Activated naive CD4-positive, alpha-beta T cell treated with anti-CD3 and anti-CD28 coated beads, Interleukin-2, amount 50 U/mL, for 16 hours (primary cell): ENCODE data around the gene RIMOC1.
A peak's percentile ranks its signal among the peaks of the same experiment; 100 is the strongest.
"Not testable (repeated sequence)": the region's sequence is repeated elsewhere in the genome, so short reads cannot be mapped to it uniquely, and the experiment has no call there.

Experiments
- DNase-seq: peaks from one replicate; pipeline ENCODE4 v3.0.0-alpha.2; 2020

RIMOC1 gene

DNA sequence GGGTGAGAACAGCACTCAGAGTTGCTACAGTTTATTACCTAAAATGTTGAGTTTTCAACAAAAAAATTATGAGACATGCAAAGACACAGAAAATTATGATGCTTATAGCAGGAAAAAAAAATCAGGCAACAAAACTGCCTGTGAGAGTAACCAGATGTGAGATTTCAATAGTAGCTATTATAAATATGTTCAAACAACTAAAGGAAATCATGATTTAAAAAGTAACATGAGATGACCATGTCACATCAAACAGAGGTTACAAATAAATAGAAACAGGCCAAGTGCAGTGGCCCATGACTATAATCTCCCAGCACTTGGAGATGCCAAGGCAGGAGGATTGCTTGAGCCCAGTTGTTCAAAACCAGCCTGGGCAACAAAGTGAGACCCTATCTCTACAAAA is 12.1 kb upstream of the RIMOC1 start:
- DNase-seq = no peak

DNA sequence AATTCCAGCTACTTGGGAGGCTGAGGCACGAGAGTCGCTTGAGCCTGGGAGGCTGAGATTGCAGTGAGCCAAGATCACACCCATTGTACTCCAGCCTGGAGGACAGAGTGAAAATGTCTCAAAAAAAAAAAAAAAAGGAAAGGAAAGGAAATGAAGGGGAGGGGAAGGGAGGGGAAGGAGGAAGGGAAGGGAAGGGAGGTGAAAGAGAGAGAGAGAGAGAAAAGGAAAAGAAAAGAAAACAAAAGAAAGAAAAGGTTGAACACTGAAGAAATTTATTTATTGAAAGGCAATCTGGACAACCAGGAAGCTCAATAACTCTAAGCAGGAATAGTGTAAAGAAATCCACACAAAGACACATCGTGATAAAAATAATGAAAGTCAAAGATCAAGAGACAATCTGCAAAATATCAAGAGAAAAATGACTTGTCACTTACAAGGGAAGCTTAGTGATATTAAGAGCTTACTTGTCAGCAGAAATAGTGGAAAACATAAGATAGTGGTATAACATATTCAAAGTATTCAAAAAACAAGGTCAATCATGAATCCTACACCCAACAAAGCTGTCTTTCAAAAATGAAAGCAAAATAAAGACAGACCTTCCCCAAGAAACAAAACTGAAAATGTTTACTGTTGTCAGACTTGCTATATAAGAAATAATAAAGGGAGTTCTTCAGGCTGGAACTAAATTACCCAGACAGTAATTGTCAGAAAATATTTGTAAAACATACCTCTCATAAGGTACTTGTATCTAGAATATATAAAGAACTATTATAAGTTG is 10.9 kb upstream of the RIMOC1 start:
- no peak for DNase-seq

DNA sequence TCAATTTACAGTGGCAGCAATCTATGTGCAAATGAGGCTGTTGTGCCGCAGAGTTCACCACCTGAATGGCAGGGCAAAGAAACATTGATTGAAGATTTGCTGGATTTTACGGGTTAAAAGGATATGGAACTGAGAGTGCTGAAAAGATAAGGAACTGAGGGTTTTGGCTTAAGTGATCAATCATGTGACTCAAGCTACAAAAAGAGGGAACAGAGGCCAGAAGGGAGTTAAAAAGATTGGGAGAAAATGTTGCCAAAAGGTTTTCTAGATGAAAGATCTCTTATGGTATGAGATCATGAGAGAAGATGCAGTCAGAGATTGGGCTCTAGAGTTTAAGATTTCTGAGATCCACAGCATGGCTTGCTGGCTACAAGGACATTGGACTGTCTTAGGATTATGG is 7.9 kb upstream of the RIMOC1 start:
- DNase-seq = no peak

DNA sequence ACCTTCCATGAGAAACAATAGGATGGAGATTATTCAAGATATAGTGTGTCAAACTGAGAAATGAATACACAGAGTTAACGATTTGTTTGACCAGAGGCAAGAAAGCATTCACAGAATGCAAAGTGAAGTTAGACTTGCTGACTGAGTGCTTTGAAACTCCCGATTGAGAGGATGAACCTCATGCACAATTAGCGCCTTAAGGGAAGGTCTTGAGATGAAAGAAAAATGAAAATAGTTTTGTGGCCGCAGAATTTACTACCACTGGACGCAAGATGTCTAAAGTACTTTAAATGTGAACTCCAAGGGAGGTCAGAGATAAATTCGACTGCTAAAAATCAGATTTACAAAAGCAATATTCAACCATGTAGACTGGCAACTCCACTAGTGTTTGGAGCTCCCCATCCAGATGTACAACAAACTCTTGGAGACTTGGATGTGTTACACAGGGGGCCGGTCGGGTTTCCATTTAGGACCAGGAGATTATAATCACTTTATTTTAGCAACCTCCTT is 707 bp upstream of the RIMOC1 start:
- DNase-seq = no peak

DNA sequence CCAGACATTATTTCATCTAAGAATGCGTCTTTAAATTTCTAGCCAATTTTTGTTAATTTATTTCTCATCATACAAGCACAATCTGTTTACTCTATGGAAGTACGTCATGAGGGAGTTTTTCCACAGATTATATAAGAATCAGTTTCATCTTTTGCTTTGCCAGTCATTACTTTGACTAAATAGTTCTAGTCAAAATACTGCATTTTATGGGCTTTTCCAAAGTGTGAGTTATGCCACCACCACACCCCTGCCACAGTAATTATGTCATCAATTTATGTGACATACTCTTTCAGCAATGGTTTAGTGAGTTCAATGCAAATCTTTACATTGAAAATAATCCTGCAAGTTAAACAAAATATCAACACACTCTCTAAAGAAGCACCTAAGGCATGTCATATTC is 2.0 kb downstream of the RIMOC1 start:
- no peak for DNase-seq

DNA sequence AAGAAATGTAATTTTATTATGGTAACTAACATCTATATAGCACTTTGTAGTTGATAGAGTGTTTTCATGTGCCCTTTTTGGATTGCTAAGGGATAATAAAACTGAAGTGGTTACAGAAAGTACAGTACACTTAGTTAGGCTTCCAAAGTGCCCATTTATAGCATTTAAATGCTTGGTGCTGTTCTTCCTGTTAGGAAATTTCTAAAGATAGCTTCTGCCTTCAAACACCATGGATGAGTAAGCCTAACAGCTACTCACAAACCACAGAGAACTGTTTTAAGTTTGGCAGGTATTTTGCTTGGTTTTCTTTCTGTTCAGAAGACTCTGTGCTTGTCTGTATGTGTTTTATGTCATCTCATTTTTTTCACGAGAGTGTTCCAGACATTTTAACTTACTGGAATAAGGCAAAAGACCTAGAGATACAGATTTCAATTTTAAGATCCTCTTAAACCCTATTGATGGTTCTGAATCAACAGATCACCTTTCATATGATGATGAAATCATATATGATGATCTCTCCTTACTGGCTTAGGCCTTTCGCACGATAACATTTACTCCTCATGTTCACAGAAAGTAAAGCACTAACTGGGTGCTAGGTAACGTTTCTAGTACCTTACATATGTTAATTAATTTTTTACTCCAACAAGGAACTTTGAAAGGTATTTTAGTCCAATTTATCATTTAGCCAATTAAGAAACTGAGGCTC is 4.4 kb downstream of the RIMOC1 start:
- no peak for DNase-seq

DNA sequence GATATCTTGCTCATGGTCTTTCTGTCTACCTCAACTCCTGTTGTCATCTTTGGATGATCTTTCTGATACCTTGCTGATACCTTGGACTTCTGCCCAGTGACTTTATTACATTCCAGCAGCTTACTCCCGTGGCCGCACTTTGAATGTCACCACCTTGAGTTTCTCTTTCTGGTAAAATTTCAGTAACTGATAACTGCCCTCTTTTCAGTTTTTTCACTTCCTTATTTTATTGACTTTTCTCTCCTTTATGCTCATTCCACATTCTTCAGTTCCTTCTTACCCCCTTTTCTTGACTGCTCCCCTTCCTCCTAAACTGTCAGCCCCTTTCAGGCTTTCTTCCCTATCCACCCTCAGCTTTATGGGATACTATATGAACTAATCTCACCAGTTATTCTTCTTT is 14.0 kb downstream of the RIMOC1 start:
- DNase-seq = no peak

DNA sequence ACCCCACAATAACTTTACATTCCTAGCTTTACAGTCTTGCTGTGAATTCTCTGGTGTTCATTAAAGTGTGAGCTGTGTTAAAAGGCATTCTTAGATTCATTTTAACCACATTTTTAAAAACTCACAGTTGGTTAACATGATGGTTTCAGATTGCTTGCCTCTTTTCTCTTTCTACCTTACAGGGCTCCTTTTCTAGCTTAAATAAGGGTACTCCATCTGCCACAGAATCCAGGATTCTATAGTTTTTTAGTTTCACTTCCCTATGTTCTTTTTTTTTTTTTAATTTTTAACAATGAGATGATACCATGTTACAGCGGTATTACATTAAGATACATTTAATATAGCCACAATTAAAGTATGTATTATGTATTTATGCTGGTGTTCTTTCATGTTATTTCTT is 17.0 kb downstream of the RIMOC1 start:
- DNase-seq = no peak

DNA sequence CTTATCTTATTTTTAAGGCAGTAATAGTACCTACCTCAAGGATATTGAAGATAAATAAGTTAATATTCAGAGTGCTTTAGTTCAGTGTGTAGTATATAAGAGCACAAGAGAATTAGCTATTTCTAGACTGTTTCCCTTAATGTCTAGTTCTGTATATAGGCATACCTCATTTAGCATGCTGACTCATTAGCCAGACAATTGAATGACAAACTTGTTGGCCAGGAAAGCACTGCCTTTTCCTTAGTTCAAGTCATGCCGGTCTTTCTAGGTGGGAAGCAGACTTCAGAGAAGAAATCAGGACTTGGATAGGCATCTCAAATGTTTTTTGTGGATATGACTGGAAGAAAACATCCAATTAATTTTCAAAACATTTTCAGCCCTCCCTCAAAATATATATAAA is 17.7 kb downstream of the RIMOC1 start:
- DNase-seq = no peak

DNA sequence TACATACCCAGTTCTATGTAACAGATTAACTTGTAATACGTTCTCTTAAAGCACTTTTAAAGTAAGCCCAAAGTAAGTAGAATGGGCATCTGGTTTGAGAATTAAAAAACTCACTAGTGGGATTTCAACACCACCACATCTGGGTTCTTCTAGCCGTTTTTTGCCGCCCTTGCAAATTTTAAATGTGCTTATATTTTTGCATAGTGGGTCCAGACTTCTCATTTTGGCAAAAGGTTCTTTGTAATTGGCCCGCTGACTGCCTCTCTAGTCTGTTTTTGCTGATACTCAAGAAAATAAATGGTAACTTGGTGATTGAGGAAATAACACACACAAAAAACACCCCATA is 20.4 kb downstream of the RIMOC1 start:
- no peak for DNase-seq

DNA sequence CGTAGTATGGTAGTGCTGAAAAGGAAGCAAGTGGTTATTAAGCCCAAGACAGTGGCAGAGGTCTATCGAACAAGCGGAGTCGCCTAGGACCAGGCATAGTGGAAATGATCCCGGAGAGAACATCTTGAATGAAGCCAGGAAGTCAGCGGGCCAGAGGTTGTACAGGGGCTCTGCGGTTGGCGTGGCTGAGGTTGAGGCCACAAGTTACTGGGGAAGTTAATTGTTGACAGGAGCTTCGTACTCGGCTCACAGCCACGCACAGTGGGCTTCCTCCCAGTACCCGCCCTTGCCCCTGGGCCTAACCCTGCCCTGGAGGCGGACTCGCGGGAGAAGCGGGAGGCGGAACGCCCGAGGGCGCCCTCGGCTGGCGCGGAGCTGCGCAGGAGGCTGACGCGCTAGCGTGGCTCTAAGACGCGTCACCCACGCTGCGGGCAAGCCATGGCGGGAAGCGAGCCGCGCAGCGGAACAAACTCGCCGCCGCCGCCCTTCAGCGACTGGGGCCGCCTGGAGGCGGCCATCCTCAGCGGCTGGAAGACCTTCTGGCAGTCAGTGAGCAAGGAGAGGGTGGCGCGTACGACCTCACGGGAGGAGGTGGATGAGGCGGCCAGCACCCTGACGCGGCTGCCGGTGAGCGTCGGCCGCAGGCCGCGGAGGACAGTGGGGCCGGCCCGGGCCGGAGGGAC is 20.9 kb downstream of the RIMOC1 start, which contains the start of gene FBXO4:
FBXO4 (plus strand) TSS at position 410 of the 683 bp plus-strand sequence; CDS start at position 439, 29 bp downstream.
- peak; percentile 89 for DNase-seq

DNA sequence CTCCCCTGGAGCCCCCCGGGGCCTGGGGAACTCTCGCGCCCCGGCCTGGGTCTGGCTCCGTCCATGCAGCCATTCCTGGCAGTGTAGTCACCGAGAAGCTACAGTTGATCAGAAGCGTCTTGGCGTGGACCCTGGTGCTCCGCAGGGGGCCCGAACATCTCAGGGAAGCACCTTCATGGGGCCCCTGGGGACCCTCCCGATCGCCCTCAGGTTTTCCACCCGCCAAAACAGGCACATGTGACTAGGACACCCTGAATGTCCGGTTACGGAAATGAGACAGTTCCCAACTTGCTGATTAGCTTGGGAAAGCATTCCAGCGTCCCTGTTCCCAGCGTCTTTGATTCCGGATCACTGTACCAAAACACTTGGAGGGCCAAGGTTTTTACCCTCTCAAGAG is 21.4 kb downstream of the RIMOC1 start:
- DNase-seq = peak; percentile 35

DNA sequence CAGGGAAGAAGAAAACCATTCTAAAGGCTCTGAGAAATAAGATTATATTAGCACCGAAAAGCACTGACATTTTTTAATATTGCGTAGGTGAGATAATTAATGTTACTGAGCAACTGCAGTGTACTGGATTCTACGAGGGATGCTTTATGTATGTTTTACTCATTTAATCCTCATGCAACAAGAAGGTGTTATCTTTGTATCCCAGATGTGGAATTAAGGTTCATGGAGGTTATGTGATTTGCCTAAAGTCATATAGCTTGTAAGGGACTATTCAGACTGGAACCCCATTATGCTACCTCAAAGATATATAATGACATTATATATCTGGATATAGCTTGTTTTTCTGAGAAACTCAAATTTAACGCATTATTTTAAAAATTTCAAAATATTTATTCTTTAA is 23.5 kb downstream of the RIMOC1 start:
- no peak for DNase-seq

DNA sequence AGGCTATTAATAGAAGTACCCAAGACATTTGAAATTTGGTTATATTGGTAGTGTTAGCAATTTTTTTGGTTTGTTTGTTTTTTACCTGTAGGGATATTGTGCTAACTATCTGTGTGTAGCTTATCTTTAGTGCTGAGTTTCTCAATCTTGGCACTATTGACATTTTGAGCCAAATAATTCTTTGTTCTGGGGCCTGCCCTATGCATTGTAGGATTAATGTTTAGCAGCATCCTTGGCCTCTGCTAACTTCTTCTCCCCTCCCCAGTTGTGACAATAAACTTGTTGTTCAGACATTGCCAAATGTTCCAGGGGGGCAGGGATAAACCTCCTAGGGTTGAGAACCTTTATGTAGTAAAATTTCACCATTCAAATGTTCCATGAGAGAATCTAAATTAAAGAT is 24.9 kb downstream of the RIMOC1 start:
- DNase-seq = no peak

DNA sequence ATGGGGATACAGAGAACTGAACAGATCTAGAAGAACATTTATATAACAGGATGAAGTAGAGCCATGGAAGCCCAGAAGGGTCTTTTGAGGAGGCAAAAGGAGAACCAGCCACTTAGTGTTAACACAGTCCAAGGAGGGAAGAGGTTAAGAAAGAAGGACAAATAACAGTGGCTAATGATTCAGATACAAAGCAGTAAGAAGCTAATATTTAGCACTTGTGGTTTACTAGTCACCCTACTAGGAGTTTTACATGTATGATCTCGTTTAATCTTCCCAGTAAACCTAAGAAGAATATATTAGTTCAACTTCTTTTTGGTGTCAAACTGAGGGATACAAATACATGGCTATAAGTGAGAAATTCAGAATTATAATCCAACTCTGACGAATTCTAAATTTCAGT is 28.6 kb downstream of the RIMOC1 start:
- no peak for DNase-seq

DNA sequence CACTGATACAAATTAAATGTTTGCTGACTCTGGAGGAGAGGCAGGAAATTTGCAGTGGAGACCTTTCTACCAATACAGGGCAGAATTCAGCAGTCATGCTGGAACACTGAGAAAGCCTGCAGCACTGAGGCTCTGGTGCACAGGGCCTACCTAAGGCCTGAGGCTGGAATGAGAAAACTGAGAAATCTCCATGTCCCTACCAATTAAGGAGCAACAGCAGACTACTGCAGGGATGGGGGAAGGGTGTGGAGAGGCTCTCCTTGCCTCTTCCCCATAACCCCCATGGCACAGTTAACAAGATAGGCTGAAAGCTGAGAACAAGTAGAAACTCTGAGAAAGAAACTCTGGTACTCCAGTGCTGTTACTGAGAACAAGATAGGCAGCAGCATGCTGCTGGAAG is 31.4 kb downstream of the RIMOC1 start:
- DNase-seq = no peak

DNA sequence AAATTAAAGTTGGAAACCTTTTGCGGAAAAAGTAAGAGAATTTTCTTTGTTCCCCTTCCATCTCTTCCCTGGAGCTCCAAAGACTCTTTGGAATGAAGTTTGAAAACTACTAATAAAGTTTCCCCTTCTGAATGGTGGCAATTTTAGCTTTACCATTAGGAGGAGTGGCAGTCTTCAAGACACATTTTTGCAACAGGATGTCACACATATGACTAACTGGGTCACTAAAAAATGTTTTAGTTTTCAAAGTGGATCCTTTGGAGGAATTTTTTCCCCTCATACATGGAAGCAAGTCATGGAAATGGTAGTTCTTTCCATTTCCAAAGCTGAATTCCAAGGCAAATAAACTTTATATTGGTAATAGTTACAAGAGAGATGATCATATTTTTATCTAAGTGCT is 36.5 kb downstream of the RIMOC1 start:
- no peak for DNase-seq

DNA sequence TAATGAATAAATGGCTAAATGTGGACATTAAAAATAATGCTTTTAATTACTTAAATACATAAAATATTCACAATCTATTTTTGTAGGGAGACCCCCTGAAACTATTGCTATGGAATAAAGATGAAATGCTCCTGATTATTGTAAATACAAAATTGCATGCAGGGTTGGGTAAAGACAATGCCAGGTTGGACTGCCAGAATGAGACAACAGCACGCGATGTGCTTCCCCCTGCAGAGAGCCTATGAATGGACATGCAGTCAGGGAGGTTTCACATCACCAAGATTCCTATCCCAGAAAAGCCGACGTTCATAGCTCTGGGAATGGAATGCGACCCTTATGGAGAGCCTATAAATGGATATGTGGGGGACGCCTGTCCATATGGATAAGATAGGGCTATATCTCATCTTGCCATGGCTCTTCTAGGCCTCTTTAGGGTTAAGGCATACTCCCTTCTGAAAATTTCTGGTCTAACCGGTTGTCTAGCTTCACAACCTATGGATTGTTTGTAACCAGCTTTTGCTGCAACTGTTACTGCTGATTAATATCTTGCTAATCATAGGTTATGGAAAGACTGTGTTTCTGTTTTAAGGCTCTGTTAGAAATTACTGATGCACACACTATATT is 41.3 kb downstream of the RIMOC1 start:
- not testable (repeated sequence) for DNase-seq

DNA sequence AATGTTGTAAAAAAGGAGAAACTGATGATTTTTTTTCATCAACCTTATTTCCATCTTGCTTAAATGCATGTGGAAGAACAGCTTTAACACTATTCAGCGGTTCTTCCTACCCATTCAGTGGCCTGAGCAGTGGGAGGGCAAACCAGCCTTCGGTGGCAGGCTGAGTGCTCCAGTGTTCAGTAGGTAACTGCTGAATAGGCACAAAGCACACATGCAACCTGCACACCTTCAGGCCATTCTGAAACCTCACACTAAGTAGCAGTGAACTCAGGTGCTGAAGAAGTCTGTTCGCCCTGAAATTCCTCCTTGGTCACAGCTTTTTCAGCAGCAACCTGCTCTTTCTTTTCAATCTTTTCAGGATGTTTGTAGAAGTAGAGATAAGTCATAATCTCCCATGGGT is 47.1 kb downstream of the RIMOC1 start:
- DNase-seq = no peak
